Mesenchymal stem cell (in vitro differentiated cells and primary cell): ENCODE results near the gene CCND1.

Experiments
- DNase-seq: peaks from one replicate; pipeline ENCODE4 v3.0.0-alpha.2; 2013
- H2AFZ ChIP-seq: one replicate; pipeline ENCODE4 v1.6.1; 2013; ENCODE audit warnings: low read depth, mild to moderate bottlenecking, control low read depth, inconsistent platforms, low read length, moderate library complexity
- H2AK5ac ChIP-seq: 2 replicates; pipeline ENCODE4 v1.6.1; 2013; ENCODE audit warnings: low read length, moderate library complexity, mild to moderate bottlenecking, inconsistent platforms; ENCODE audit not compliant: severe bottlenecking
- H2BK120ac ChIP-seq: one replicate; pipeline ENCODE4 v1.6.1; 2013; ENCODE audit warnings: low read depth, mild to moderate bottlenecking, inconsistent platforms, low read length, moderate library complexity
- H2BK12ac ChIP-seq, 2 experiments: one replicate each; pipeline ENCODE4 v1.6.1; 2013; ENCODE audit warnings: inconsistent platforms in 2 of 2, low read length in 2 of 2, mild to moderate bottlenecking in 2 of 2, moderate library complexity in 2 of 2, control low read depth in 1 of 2
- H2BK15ac ChIP-seq: one replicate; pipeline ENCODE4 v1.6.1; 2013; ENCODE audit warnings: mild to moderate bottlenecking, low read depth, inconsistent platforms; ENCODE audit not compliant: poor library complexity, severe bottlenecking
- H2BK5ac ChIP-seq: 2 replicates; pipeline ENCODE4 v1.6.1; 2013; ENCODE audit warnings: low read depth, mild to moderate bottlenecking, low read length, control low read depth, inconsistent platforms; ENCODE audit not compliant: poor library complexity, severe bottlenecking
- H3K14ac ChIP-seq, 2 experiments: one replicate each; pipeline ENCODE4 v1.6.1; 2013; ENCODE audit warnings: inconsistent platforms in 2 of 2, low read length in 2 of 2, control low read depth in 1 of 2, mild to moderate bottlenecking in 1 of 2, moderate library complexity in 1 of 2
- H3K18ac ChIP-seq, 2 experiments: one replicate each; pipeline ENCODE4 v1.6.1; 2013; ENCODE audit warnings: inconsistent platforms in 2 of 2, low read length in 2 of 2, control low read depth in 1 of 2, low read depth in 1 of 2, mild to moderate bottlenecking in 1 of 2
- H3K23ac ChIP-seq, 2 experiments: one replicate each; pipeline ENCODE4 v1.6.1; 2013; ENCODE audit warnings: inconsistent platforms in 2 of 2, low read length in 2 of 2, mild to moderate bottlenecking in 2 of 2, moderate library complexity in 2 of 2, control low read depth in 1 of 2
- H3K27ac ChIP-seq: 2 replicates; pipeline ENCODE4 v1.5.1; 2013; ENCODE audit warnings: mild to moderate bottlenecking, moderate library complexity, low read length, control low read depth, inconsistent platforms; ENCODE audit not compliant: poor library complexity, severe bottlenecking
- H3K27me3 ChIP-seq, 2 experiments: 2 replicates each; pipeline versions ENCODE4 v1.6.1 to v1.7.0; 2013; ENCODE audit warnings: low read length in 2 of 2, mild to moderate bottlenecking in 2 of 2, moderate library complexity in 2 of 2, control low read depth in 1 of 2, inconsistent platforms in 1 of 2; ENCODE audit not compliant: control insufficient read depth in 1 of 2, insufficient read depth in 1 of 2
- H3K36me3 ChIP-seq, 2 experiments: 2 replicates each; pipeline versions ENCODE4 v1.6.1 to v1.7.0; 2013; ENCODE audit warnings: low read length in 2 of 2, control low read depth in 1 of 2, inconsistent platforms in 1 of 2, low read depth in 1 of 2, mild to moderate bottlenecking in 1 of 2; ENCODE audit not compliant: insufficient read depth in 2 of 2, control insufficient read depth in 1 of 2
- H3K4ac ChIP-seq, 2 experiments: one replicate each; pipeline ENCODE4 v1.6.1; 2013; ENCODE audit warnings: inconsistent platforms in 2 of 2, low read length in 2 of 2, mild to moderate bottlenecking in 2 of 2, moderate library complexity in 2 of 2, control low read depth in 1 of 2, low read depth in 1 of 2
- H3K4me1 ChIP-seq: 2 replicates; pipeline ENCODE4 v1.6.1; 2013; ENCODE audit warnings: low read depth, low read length, control low read depth; ENCODE audit not compliant: control insufficient read depth, insufficient read depth
- H3K4me2 ChIP-seq: 2 replicates; pipeline ENCODE4 v1.6.1; 2013; ENCODE audit warnings: low read length, mild to moderate bottlenecking, inconsistent platforms; ENCODE audit not compliant: poor library complexity, severe bottlenecking
- H3K4me3 ChIP-seq, 2 experiments: 2 replicates each; pipeline versions ENCODE4 v1.5.1 to v1.7.0; 2013; ENCODE audit warnings: low read length in 2 of 2, mild to moderate bottlenecking in 2 of 2, control low read depth in 1 of 2, low read depth in 1 of 2; ENCODE audit not compliant: insufficient read depth in 1 of 2
- H3K79me1 ChIP-seq: replicated peaks from 2 replicates; pipeline ENCODE4 v1.6.1; 2013; ENCODE audit warnings: mild to moderate bottlenecking, control low read depth, low read length, inconsistent platforms; ENCODE audit not compliant: poor library complexity, severe bottlenecking
- H3K9ac ChIP-seq: 2 replicates; pipeline ENCODE4 v1.7.0; 2013; ENCODE audit warnings: mild to moderate bottlenecking, low read length, moderate library complexity
- H3K9me3 ChIP-seq: 2 replicates; pipeline ENCODE4 v1.7.0; 2013; ENCODE audit warnings: mild to moderate bottlenecking, low read length; ENCODE audit not compliant: control insufficient read depth
- H4K8ac ChIP-seq: one replicate; pipeline ENCODE4 v1.6.1; 2013; ENCODE audit warnings: inconsistent platforms, mild to moderate bottlenecking, low read length, moderate library complexity
- H4K91ac ChIP-seq: one replicate; pipeline ENCODE4 v1.6.1; 2013; ENCODE audit warnings: mild to moderate bottlenecking, low read length, inconsistent platforms
- WGBS: methylation state at CpG from one replicate; pipeline ENCODE4 v1.1.7; 2013; ENCODE audit warnings: mixed read lengths; 5-methylcytosine and 5-hydroxymethylcytosine counted together

Gene CCND1

GRCh38 chr11:69595805-69596665 lies 44.9 kb upstream of the CCND1 start:
- no peaks in the 10 kb centered on the region for H3K36me3 ChIP-seq
- H3K23ac ChIP-seq, result no peak overlapping the region
- H3K27me3 ChIP-seq, result peaks cover 0 to under 1% of the 10 kb centered on the region in 2 experiments
- H2BK15ac ChIP-seq, result no peak overlapping the region
- H3K79me1 ChIP-seq, result no peaks in the 10 kb centered on the region
- H3K4ac ChIP-seq, result no peak overlapping the region
- H3K27ac ChIP-seq, result no peak overlapping the region
- no peak for DNase-seq
- peaks cover 8% of the 10 kb centered on the region for H3K9me3 ChIP-seq
- H3K4me1 ChIP-seq, result peaks cover 2% of the 10 kb centered on the region
- no peak overlapping the region for H3K4me2 ChIP-seq
- peak overlapping the region in 1 of 2 experiments; percentile 12 for H3K14ac ChIP-seq
- no peak overlapping the region for H4K91ac ChIP-seq
- H3K18ac ChIP-seq, result peak overlapping the region in 1 of 2 experiments; percentile 16
- no peak overlapping the region for H3K4me3 ChIP-seq
- no peak overlapping the region for H2AFZ ChIP-seq
- no peak overlapping the region for H2AK5ac ChIP-seq
- H2BK12ac ChIP-seq, result no peak overlapping the region
- H2BK120ac ChIP-seq, result no peak overlapping the region
- no peak overlapping the region for H3K9ac ChIP-seq
- H2BK5ac ChIP-seq, result no peak overlapping the region
- H4K8ac ChIP-seq, result no peak overlapping the region
- WGBS, result 74% methylated on average over 16 of the region's 18 CpGs

- H3K4me3 ChIP-seq, result no peak overlapping the region
- H3K4me1 ChIP-seq, result peaks cover 2% of the 10 kb centered on the region
- 75% methylated on average over 5 of the region's 5 CpGs for WGBS
- H3K23ac ChIP-seq, result no peak overlapping the region
- no peak overlapping the region for H2BK5ac ChIP-seq
- no peaks in the 10 kb centered on the region for H3K79me1 ChIP-seq
- H3K14ac ChIP-seq, result no peak overlapping the region
- H3K36me3 ChIP-seq, result no peaks in the 10 kb centered on the region
- no peak overlapping the region for H4K8ac ChIP-seq
- no peak overlapping the region for H3K27ac ChIP-seq
- H3K9me3 ChIP-seq, result peaks cover 6% of the 10 kb centered on the region
- H3K4ac ChIP-seq, result no peak overlapping the region
- peak overlapping the region; percentile 26 for H2BK15ac ChIP-seq
- H3K27me3 ChIP-seq, result peaks cover 16 to 19% of the 10 kb centered on the region in 2 experiments
- H2BK120ac ChIP-seq, result no peak overlapping the region
- no peak overlapping the region for H4K91ac ChIP-seq
- H2AK5ac ChIP-seq, result no peak overlapping the region
- H2AFZ ChIP-seq, result no peak overlapping the region
- H2BK12ac ChIP-seq, result no peak overlapping the region
- H3K9ac ChIP-seq, result no peak overlapping the region
- H3K18ac ChIP-seq, result no peak overlapping the region
- peak; percentile 7 for DNase-seq
- no peak overlapping the region for H3K4me2 ChIP-seq
These were observed 42.8 kb upstream of the CCND1 start for GRCh38 chr11:69598147-69598546.

GRCh38 chr11:69599502-69599901 lies 41.5 kb upstream of the CCND1 start:
- Histone ChIP-seq H3K9me3 (peaks cover 6% of the 10 kb centered on the region), H2AFZ (no peak overlapping the region), H4K8ac (no peak overlapping the region), H3K4me2 (no peak overlapping the region), H2AK5ac (no peak overlapping the region), H3K79me1 (no peaks in the 10 kb centered on the region), H3K18ac (no peak overlapping the region), H2BK120ac (no peak overlapping the region), H3K23ac (no peak overlapping the region), H4K91ac (no peak overlapping the region), H3K4me1 (peaks cover 2% of the 10 kb centered on the region), H3K27ac (no peak overlapping the region), H2BK5ac (no peak overlapping the region), H3K4ac (no peak overlapping the region), H3K27me3 (peaks cover 29% of the 10 kb centered on the region in 2 experiments), H2BK12ac (no peak overlapping the region), H3K36me3 (no peaks in the 10 kb centered on the region), H3K4me3 (no peak overlapping the region), H3K14ac (no peak overlapping the region), H2BK15ac (no peak overlapping the region), H3K9ac (no peak overlapping the region)
- DNase-seq, result no peak
- 94% methylated on average over 11 of the region's 11 CpGs for WGBS

- H3K79me1 ChIP-seq, result no peaks in the 10 kb centered on the region
- 92% methylated on average over 6 of the region's 6 CpGs for WGBS
- peaks cover 2% of the 10 kb centered on the region for H3K4me1 ChIP-seq
- H3K27ac ChIP-seq, result no peak overlapping the region
- H3K27me3 ChIP-seq, result peaks cover 30 to 32% of the 10 kb centered on the region in 2 experiments
- no peak overlapping the region for H3K4me2 ChIP-seq
- H3K14ac ChIP-seq, result no peak overlapping the region
- no peaks in the 10 kb centered on the region for H3K36me3 ChIP-seq
- no peak overlapping the region for H3K9ac ChIP-seq
- H3K23ac ChIP-seq, result no peak overlapping the region
- no peak overlapping the region for H3K4me3 ChIP-seq
- H3K18ac ChIP-seq, result no peak overlapping the region
- H2BK15ac ChIP-seq, result no peak overlapping the region
- no peak overlapping the region for H2AK5ac ChIP-seq
- H4K91ac ChIP-seq, result no peak overlapping the region
- H2BK12ac ChIP-seq, result no peak overlapping the region
- no peak overlapping the region for H3K4ac ChIP-seq
- no peak overlapping the region for H2BK120ac ChIP-seq
- H2AFZ ChIP-seq, result no peak overlapping the region
- H4K8ac ChIP-seq, result no peak overlapping the region
- no peak overlapping the region for H2BK5ac ChIP-seq
- no peak for DNase-seq
- H3K9me3 ChIP-seq, result peaks cover 6% of the 10 kb centered on the region
These were observed 41.0 kb upstream of the CCND1 start for GRCh38 chr11:69600001-69600400.
